K562 (cell line): ENCODE measurements around the gene MRPL10. TPM values are rescaled to one million over a fixed set of nuclear protein-coding genes. Genes with fewer than 3 reads are reported as not detected.
A peak's percentile ranks its signal among the peaks of the same experiment; 100 is the strongest.

Experiments used
- ARID2 ChIP-seq: fragments of 450-650 bp; IDR thresholded peaks from 2 replicates; pipeline ENCODE4 v1.6.1; 2017; ENCODE audit warnings: antibody characterized with exemption, mild to moderate bottlenecking
- FOXP1 ChIP-seq: sonication (generic); formaldehyde crosslinking; IDR thresholded peaks from 2 replicates; pipeline ENCODE4 v1.8.0; 2022; ENCODE audit warnings: mild to moderate bottlenecking, missing genetic modification reagents
- MTF1 ChIP-seq: fragments of 250-450 bp; sonication (Bioruptor Pico); IDR thresholded peaks from 2 replicates; pipeline ENCODE4 v1.9.0; 2021; ENCODE audit warnings: moderate library complexity, mild to moderate bottlenecking, inconsistent platforms, borderline replicate concordance
- RBM15 ChIP-seq: fragments of 200-400 bp; formaldehyde crosslinking; IDR thresholded peaks from 2 replicates; pipeline ENCODE4 v1.6.1; 2018; ENCODE audit warnings: mild to moderate bottlenecking, low read length, moderate library complexity; ENCODE audit not compliant: insufficient read depth
- TARDBP ChIP-seq: fragments of 450-650 bp; IDR thresholded peaks from 2 replicates; pipeline ENCODE4 v1.6.1; 2016
- polyA plus RNA-seq, 8 experiments: library from polyadenylated mRNA; depleted of rRNA in 4 of 8; stranded (reverse) in 5 of 8; unstranded in 3 of 8; fragments of >200 nt; fragmentation: Nextera tagmentation in 2 of 8; fragmentation: Illumina TruSeq in 1 of 8; extraction: Ambion mirVana in 2 of 8; extraction: Trizol in 1 of 8; gene quantifications; 2 replicates each; pipeline versions ENCODE4 v1.2.1 to v1.2.3, GENCODE V29; 2011 to 2014; ENCODE audit warnings: inconsistent platforms in 1 of 8, missing spikeins in 1 of 8
- total RNA-seq, 7 experiments: library from RNA; depleted of rRNA in 6 of 7; stranded (reverse); fragments of >200 nt in 6 of 7; fragmentation: Illumina TruSeq in 2 of 7; extraction: Trizol in 2 of 7; gene quantifications; 2 replicates each; pipeline versions ENCODE4 v1.2.1 to v1.2.3, GENCODE V29; 2011 to 2021; ENCODE audit warnings: low replicate concordance in 1 of 7
- TF ChIP-seq, protein P1 (sequence below): fragments of 200-800 bp; sonication (Bioruptor generic); IDR thresholded peaks from 2 replicates; pipeline ENCODE4 v1.6.1; 2016; ENCODE audit warnings: missing genetic modification characterization, missing compliant biosample characterization

MRPL10 gene
- total and polyA plus RNA-seq, 9 of the 15 experiments (the other 6 are each of a cell fraction or from before 2014, with no cell fraction given) = 27.8 to 105 (median 67.3) TPM

DNA sequence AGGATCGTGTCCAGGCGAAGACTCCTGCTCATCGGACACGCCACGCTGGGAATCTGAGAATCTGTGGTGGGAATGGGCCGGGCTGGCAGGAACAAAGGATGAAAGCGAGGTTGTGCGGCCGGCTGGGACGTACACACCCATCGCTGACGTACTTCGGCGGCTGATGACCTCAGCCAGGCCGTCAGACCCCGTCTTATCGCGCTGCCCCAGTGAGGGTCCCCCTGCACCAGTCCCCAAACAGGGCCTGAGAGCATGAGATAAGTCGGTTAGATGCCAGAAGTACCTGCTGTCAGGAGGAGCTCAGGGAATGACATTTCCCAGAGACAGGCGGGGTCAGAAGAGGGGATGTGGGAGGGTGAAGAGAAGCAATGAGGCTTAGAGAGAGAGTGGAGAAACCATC, 35.6 kb upstream of the MRPL10 start (continued):
- TF ChIP-seq, protein P1, sequence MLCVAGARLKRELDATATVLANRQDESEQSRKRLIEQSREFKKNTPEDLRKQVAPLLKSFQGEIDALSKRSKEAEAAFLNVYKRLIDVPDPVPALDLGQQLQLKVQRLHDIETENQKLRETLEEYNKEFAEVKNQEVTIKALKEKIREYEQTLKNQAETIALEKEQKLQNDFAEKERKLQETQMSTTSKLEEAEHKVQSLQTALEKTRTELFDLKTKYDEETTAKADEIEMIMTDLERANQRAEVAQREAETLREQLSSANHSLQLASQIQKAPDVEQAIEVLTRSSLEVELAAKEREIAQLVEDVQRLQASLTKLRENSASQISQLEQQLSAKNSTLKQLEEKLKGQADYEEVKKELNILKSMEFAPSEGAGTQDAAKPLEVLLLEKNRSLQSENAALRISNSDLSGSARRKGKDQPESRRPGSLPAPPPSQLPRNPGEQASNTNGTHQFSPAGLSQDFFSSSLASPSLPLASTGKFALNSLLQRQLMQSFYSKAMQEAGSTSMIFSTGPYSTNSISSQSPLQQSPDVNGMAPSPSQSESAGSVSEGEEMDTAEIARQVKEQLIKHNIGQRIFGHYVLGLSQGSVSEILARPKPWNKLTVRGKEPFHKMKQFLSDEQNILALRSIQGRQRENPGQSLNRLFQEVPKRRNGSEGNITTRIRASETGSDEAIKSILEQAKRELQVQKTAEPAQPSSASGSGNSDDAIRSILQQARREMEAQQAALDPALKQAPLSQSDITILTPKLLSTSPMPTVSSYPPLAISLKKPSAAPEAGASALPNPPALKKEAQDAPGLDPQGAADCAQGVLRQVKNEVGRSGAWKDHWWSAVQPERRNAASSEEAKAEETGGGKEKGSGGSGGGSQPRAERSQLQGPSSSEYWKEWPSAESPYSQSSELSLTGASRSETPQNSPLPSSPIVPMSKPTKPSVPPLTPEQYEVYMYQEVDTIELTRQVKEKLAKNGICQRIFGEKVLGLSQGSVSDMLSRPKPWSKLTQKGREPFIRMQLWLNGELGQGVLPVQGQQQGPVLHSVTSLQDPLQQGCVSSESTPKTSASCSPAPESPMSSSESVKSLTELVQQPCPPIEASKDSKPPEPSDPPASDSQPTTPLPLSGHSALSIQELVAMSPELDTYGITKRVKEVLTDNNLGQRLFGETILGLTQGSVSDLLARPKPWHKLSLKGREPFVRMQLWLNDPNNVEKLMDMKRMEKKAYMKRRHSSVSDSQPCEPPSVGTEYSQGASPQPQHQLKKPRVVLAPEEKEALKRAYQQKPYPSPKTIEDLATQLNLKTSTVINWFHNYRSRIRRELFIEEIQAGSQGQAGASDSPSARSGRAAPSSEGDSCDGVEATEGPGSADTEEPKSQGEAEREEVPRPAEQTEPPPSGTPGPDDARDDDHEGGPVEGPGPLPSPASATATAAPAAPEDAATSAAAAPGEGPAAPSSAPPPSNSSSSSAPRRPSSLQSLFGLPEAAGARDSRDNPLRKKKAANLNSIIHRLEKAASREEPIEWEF (CRISPR knock-in tag) = 0 out of 2 replicates have a peak, but pooled peaks have one; percentile 50
- TF ChIP-seq RBM15 = no peak
- TF ChIP-seq FOXP1 (CRISPR knock-in tag) = 0 out of 2 replicates have a peak, but pooled peaks have one; percentile 65
- no peak for TF ChIP-seq MTF1 (CRISPR knock-in tag)
- TF ChIP-seq TARDBP = peak; percentile 99
- no peak for TF ChIP-seq ARID2
